Stimulated activated CD4-positive, alpha-beta T cell treated with anti-CD3 and anti-CD28 coated beads, Interleukin-12 subunit alpha, Interleukin-12 subunit beta, amount 100 ng/mL, for 48 hours (primary cell): ENCODE data around the gene TUBAL3.
"Not testable (repeated sequence)": the region's sequence is repeated elsewhere in the genome, so short reads cannot be mapped to it uniquely, and the experiment has no call there.

ENCODE experiments used
- DNase-seq, 3 donors: peaks; one replicate each; pipeline ENCODE4 v3.0.0-alpha.2; 2020; ENCODE audit warnings: low read depth in 2 of 3, low spot score in 1 of 3

TUBAL3 gene

GRCh38 chr10:5424751-5425150, 20.1 kb upstream of the TUBAL3 start:
- DNase-seq = no peak

DNA sequence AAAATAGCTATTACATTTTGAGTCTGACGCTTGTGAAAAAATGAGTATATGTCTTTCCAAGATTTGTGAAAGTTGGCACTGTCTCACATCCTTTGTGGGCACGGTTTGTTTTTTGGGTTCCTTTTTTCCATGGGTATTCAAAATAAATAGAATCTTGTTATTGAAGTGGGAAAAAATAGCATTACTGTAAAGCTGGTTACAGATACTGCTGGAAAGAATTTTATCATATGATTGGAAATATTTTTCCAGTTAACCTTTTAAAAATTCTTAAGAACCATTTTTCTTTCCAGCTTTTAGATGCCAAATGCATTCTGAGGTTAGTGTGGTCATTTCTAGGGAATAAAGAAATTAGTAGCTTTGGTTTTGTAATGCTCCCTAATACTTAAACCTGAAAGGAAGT, 19.1 kb upstream of the TUBAL3 start:
- DNase-seq = no peak

DNA sequence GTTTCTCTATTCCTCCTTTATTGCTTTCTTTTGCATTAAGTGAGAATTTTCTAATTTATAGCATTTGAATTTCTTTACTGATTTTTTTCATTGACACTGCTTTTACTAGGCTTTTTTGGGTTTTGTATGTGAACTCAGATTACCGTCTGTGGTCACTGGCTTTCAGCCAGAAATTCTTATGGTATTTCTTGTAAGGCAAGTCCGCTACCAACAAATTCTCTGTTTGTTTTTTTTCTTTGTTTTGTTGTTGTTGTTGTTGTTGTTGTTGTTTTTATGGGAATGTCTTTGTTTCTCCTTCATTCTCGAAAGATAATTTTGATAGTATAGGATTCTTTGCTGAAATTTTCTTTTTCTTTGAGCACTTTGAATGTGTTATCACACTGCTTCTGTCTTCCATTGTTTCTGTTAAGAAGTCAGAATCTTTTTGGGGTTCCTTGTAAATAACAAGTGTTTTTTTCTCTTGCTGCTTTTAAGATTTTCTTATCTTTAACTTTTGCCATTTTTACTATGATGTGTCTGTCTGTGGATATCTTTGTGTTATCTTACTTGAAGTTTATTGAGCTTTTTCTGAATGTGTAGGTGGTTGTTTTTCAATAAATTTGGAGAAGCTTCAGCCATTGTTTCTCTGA, 15.0 kb upstream of the TUBAL3 start:
- DNase-seq = no peak

GRCh38 chr10:5418584-5418983, 14.0 kb upstream of the TUBAL3 start:
- no peak for DNase-seq

DNA sequence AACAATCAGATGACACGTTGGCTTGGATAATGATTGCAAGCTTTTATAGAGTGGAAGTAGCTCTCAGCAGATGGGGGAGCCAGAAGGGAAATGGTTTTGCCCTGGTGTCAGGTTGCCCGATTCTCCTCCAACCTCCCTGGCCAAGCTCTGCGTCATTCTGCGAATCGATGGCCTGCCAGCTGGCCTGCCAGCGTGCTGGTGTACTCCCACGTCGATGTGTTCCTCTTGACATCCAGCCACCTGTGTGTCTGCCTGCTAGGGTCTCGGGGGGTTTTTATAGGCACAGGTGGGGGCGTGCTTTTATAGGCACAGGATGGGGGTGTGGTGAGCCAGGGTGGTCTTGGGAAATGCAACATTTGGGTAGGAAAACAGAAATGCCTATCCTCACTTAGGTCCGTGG, 12.4 kb upstream of the TUBAL3 start:
- DNase-seq = no peak

DNA sequence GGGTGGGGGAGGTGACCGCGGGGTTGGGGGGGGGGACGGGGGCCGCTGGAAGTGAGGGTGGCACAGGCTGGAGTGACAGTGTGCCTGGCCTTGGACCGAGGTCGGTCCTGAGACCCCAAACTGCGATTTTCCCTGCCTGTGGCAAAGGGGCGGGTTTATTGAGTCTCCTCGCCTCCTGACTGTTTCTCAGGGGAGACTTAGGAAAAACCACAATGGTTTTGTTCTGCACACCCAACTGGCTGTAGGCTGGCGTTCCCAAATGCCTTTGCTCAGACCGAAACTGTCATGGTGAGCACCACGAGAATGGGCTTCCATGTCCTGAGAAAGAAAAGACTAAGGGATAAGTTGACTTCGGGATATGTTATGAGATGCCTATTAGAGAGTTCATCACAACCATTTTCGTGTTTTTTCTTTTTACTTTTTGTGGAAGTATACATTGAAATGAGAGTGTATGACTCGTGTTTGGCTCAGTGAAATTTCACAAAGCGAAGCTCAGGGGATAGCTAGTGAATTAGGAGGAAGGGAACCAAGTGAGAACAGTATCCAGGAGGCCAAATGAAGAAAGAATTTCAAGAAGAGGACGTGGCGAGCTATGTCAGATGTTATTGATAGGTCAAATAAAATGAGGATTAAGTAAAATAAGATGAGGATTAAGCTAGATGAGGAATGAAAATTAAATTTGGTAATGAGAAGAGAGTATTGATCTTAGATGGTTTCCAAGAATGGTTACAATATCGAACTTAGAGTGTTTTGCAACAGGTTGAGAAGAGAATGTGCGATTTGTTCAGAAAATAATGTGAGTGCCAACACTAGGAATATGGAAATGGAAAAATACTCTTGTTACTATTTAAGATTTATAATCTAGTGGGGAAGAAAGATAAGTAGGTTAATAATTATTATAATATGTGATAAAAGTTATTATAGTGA, 8.6 kb upstream of the TUBAL3 start:
- no peak for DNase-seq

DNA sequence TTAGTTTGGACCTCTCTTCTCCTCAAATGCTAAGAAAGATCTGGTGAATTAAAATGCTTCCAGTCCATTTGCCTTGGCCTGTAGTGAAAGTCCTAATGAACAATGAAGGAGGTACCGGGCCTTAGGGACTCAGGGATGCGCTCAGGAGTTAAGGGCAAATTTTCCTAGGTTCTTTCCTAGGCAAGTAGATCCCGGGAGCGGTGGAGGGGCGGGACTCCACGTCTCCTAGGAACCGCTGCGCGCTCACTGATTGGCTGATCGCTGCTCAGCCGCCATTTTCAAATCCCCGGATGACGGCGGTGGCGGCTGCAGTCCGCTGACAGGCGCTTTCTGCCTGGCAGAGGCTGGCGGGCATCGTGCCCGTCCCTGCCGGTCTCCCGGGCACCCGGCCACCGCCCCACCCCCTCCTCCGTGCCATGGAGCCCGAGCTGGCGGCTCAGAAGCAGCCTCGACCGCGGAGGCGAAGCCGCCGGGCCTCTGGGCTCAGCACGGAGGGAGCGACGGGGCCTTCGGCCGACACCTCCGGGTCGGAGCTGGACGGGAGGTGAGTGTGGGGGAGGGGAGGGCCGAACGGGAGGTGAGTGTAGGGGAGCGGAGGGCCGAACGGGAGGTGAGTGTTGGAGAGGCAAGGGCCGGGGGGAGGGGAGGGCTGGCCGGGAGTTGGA, 7.8 kb upstream of the TUBAL3 start, which contains the start of gene NET1:
Gene NET1, plus strand, starts transcription at position 281 of the 665 bp plus-strand sequence. Its CDS starts 136 bp downstream, at position 417.
- DNase-seq = peak; percentile 55 to 68 (median 64)

GRCh38 chr10:5411941-5412276, 7.3 kb upstream of the TUBAL3 start:
- no peak for DNase-seq

GRCh38 chr10:5410787-5411186, 6.2 kb upstream of the TUBAL3 start:
- DNase-seq = not testable (repeated sequence)

DNA sequence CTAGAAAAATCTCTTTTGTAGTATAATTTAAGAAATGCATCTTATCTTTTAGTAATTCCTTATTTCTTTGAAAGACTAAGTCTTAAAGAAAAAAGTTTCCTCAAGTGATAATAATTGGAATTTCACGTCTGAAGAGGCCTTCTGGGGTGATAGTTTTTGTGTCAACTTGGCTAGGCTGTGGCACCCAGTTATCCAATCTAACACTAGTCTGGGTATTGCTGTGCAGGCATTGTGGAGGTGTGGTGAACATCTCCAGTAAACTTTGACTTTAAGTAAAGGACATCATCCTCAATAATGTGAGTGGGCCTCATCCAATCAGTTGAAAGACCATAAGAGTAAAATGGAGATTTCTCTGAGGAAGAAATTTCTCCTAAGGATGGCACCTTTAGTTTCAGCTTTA, 2.3 kb upstream of the TUBAL3 start:
- DNase-seq = no peak

DNA sequence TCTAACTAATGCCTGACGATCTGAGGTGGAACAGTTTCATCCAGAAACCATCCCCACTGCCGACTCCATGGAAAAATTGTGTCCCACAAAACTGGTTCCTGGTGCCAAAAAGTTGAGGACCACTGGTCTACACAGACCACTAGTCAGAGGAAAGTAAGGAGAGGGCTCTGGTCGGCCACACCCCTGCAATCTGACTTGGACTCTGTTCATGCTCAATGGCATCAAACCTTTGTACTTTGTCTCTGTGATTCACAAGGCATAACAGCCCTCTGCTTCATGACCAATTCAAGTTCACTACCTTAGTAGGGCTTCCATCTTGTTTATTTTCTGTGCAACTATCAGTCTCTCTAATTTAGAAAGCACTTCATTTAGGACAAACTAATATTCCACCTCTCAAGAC, 1.8 kb downstream of the TUBAL3 start:
- DNase-seq = no peak

- no peak for DNase-seq
Observed at GRCh38 chr10:5400468-5401240, 4.0 kb downstream of the TUBAL3 start.

DNA sequence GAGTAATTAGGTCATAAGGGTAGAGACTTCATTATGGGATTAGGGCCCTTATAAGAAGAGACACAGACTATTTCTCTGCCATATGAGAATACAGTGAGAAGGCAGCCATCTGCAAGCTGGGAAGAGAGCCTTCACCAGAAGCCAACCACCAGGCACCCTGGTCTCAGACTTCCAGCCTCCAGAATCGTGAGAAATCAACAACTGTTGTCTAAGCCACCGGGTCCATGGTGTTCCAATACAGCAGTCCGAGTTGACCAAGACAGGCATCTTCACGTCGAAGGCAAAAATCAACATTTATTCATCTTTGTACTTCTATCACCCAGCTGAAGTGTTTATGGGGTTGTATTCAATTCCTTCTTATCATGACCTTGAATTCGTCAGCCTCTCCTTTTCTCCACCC, 5.3 kb downstream of the TUBAL3 start:
- no peak for DNase-seq

DNA sequence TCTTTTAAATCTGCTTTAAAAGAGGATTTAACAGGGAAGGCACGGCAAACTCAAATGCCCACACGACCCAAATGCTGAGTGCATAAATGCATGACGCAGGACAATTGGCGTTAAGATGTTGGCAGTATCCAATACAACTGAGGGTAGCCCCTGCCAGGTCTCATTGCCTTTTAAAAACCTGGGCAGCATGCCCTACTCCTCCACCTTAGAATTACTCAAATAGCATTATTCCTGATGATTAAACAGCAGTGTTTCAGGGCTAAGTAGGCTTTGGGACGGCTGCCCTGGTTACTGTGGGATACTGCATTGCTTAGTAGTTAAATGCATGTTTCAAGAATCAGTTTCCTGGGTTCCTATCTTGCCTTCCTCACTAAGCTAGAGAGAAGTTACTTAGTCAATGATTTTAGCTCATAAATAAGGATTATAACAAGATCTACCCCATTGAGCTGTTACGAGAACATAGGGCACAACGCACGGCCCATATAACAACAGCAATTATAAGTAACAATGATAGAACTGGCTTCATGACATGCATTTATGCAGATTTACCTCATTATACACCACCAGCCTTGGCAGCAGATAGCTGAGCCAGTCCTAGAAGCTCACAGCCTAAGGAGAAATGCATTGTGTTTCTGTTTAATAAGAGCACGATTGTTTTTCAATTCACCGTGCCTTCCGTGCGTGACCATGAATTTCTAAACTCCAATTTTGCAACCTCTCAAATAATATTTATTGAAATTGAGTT, 7.9 kb downstream of the TUBAL3 start:
- DNase-seq = no peak

DNA sequence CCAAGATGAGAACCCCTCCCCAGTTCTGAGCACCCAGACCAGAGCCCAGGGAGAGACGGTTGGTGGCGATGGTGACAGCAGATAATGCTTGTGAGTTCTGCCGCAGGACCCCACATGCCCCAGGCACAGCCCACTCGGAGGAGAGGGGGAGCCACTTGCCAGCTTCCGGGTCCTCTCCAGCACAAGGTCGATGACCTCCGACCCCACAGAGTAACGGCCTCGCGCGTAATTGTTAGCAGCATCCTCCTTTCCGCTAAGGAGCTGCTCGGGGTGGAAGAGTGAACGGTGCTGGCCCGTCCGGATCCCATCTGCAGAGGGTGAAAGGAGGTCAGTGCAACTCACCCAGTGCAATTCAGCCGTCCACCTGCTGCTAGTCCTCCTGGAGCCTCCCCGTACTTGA, 9.5 kb downstream of the TUBAL3 start:
- DNase-seq = no peak

DNA sequence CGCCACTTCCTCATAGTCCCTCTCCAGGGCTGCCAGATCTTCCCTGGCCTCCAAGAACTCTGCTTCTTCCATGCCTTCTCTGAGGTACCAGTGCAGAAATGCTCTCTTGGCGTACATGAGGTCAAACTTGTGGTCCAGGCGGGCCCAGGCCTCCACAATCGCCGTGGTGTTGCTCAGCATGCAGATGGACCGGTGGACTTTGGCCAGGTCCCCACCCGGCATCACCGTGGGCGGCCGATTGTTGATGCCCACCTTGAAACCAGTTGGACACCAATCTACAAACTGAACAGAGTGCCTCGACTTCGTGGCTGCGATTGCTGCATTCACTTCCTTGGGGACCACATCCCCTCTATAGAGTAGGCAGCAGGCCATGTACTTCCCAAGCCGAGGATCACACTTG, 11.1 kb downstream of the TUBAL3 start:
- no peak for DNase-seq

- DNase-seq = no peak
Observed at GRCh38 chr10:5391790-5392189, 12.8 kb downstream of the TUBAL3 start.

DNA sequence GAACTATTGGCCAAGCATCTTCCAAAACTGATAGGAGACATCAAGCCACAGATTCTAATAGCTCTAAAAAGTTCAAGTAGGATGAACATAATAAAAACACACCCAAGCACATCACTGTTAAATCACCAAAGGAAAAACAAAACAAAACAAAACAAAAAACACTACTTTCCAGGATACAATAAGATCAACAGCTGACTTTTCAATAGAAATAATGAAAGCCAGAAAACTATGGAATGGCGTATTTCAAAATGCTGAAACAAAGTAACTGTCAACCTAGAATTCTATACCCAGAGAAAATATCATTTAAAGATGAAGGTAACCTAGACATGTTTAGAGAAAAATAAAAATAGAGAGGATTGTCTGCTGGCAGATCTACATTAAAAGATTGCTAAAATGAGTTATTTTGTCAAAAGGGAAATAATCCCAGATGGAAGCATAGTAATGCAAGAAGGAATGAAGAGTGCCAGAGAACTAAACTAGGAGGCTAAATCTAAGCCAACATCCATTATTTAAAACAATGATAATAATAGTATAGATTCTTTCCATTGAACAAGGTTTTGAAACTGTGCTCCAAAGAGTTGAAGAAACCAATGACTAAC, 13.9 kb downstream of the TUBAL3 start:
- DNase-seq = no peak

- DNase-seq = no peak
Observed at GRCh38 chr10:5387169-5387568, 17.5 kb downstream of the TUBAL3 start.

GRCh38 chr10:5385224-5385623, 19.4 kb downstream of the TUBAL3 start:
- no peak for DNase-seq
